HT1080 (cell line): ENCODE results near the gene HIVEP3. TPM values are rescaled to one million over a fixed set of nuclear protein-coding genes. Genes with fewer than 3 reads are reported as not detected.
A peak's percentile ranks its signal among the peaks of the same experiment; 100 is the strongest.

Experiments used
- DNase-seq: peaks from one replicate; pipeline ENCODE4 v3.0.0-alpha.2; 2015; ENCODE audit warnings: low read depth
- total RNA-seq: library from RNA; depleted of rRNA; stranded (reverse); fragments of >200 nt; shearing (Covaris generic); gene quantifications from 2 replicates; pipeline ENCODE4 v1.2.3, GENCODE V29; 2014

The HIVEP3 gene
- total RNA-seq, 1 experiment from 2014 or later = 6.2 TPM

GRCh38 chr1:41588334-41588875 lies 330.3 kb downstream of the HIVEP3 start:
- DNase-seq = no peak

GRCh38 chr1:41587791-41588190 lies 330.9 kb downstream of the HIVEP3 start:
- no peak for DNase-seq

- no peak for DNase-seq
These were observed 332.5 kb downstream of the HIVEP3 start for GRCh38 chr1:41586230-41586629.

GRCh38 chr1:41583658-41584547 lies 334.8 kb downstream of the HIVEP3 start:
- DNase-seq = no peak

GRCh38 chr1:41582851-41583657 lies 335.7 kb downstream of the HIVEP3 start:
- DNase-seq = no peak

- no peak for DNase-seq
These were observed 336.4 kb downstream of the HIVEP3 start for GRCh38 chr1:41582351-41582750.

GRCh38 chr1:41582004-41582325 lies 336.8 kb downstream of the HIVEP3 start:
- no peak for DNase-seq

- DNase-seq = no peak
These were observed 337.3 kb downstream of the HIVEP3 start for GRCh38 chr1:41581216-41582003.

- DNase-seq = no peak
These were observed 338.1 kb downstream of the HIVEP3 start for GRCh38 chr1:41580520-41581172.

- no peak for DNase-seq
These were observed 338.7 kb downstream of the HIVEP3 start for GRCh38 chr1:41580021-41580420.

GRCh38 chr1:41578712-41579335 lies 339.9 kb downstream of the HIVEP3 start:
- DNase-seq = peak; percentile 18

GRCh38 chr1:41576620-41577019 lies 342.1 kb downstream of the HIVEP3 start:
- DNase-seq = no peak

- no peak for DNase-seq
These were observed 342.5 kb downstream of the HIVEP3 start for GRCh38 chr1:41576206-41576605.

GRCh38 chr1:41574842-41575241 lies 343.9 kb downstream of the HIVEP3 start:
- no peak for DNase-seq

GRCh38 chr1:41573785-41574713 lies 344.7 kb downstream of the HIVEP3 start:
- DNase-seq = peak; percentile 80

- DNase-seq = no peak
These were observed 345.5 kb downstream of the HIVEP3 start for GRCh38 chr1:41573194-41573593.

GRCh38 chr1:41572224-41572623 lies 346.5 kb downstream of the HIVEP3 start:
- no peak for DNase-seq

- DNase-seq = no peak
These were observed 347.7 kb downstream of the HIVEP3 start for GRCh38 chr1:41571041-41571440.

- no peak for DNase-seq
These were observed 350.5 kb downstream of the HIVEP3 start for GRCh38 chr1:41568204-41568603.
